Erythroblast (primary cell): ENCODE data around the gene ELMO3.

ENCODE experiments used
- GATA1 ChIP-seq: IDR thresholded peaks from 2 replicates; pipeline ENCODE4 v1.6.1; 2011; ENCODE audit warnings: low read depth, mild to moderate bottlenecking, control low read depth, low read length, moderate library complexity
- POLR2A ChIP-seq: IDR thresholded peaks from 2 replicates; pipeline ENCODE4 v1.6.1; 2011; ENCODE audit warnings: mild to moderate bottlenecking, low read length

GRCh38 chr16:67184995-67185650, 13.8 kb upstream of the ELMO3 start:
- TF ChIP-seq POLR2A (no peak), GATA1 (no peak)
